ENCODE data around the gene TMEM161A.

GRCh38 chr19:19098084-19098702 is 40.1 kb downstream of the TMEM161A start:
- TF ChIP-seq SUZ12 (IDR thresholded peaks at IDR 0.05; ENCODE audit: extremely low read depth, insufficient read depth, insufficient read length), result no peak
- no peak for TF ChIP-seq ZNF274 (IDR thresholded peaks at IDR 0.05; ENCODE audit: low read depth, low read length)
- no peak for TF ChIP-seq YY1 (IDR thresholded peaks at IDR 0.05; ENCODE audit: insufficient read depth, insufficient read length)

Data from NT2/D1 (cell line).